IMR-90 (cell line): ENCODE measurements around the gene CYP2J2. TPM values are rescaled to one million over a fixed set of nuclear protein-coding genes. Genes with fewer than 3 reads are reported as not detected.

Experiments
- ATAC-seq: fragments of 200-7000 bp; cut with Tn5 transposase; 2 replicates; pipeline ENCODE4 v1.9.1; 2020; ENCODE audit warnings: low read depth, mild to moderate bottlenecking, moderate library complexity
- BruUV-seq: library from RNA; stranded (reverse); fragments of 400-500 nt; replicated peaks from 2 replicates; lab custom pipeline; 2021; lab: Mats Ljungman, UMichigan
- CTCF ChIA-PET: fragments of 300-600 bp; formaldehyde crosslinking; extraction: SDS; loops from one replicate; lab custom pipeline; 2021; ENCODE audit warnings: antibody characterized with exemption; lab: Yijun Ruan, JAX
- POLR2A ChIA-PET: fragments of 300-600 bp; sonication (Branson Sonifier 250); formaldehyde crosslinking; loops from one replicate; lab custom pipeline; 2022; ENCODE audit warnings: antibody characterized with exemption; ENCODE audit not compliant: unreplicated experiment; lab: Charles Lee
- DNase-seq: peaks from one replicate; pipeline ENCODE4 v3.0.0; 2013
- H2AFZ ChIP-seq: replicated peaks from 2 replicates; pipeline ENCODE3; 2013; ENCODE audit warnings: low read length, mild to moderate bottlenecking; ENCODE audit not compliant: poor library complexity
- H2AK5ac ChIP-seq: 2 replicates; pipeline ENCODE4 v1.6.1; 2013; ENCODE audit warnings: low read depth, low read length, inconsistent platforms
- H2AK9ac ChIP-seq: replicated peaks from 2 replicates; pipeline ENCODE3; 2013; ENCODE audit warnings: mild to moderate bottlenecking, low read depth, low read length, moderate library complexity; ENCODE audit not compliant: poor library complexity
- H2BK120ac ChIP-seq: 2 replicates; pipeline ENCODE4 v1.6.1; 2013; ENCODE audit warnings: low read depth, low read length, inconsistent platforms
- H2BK15ac ChIP-seq: 3 replicates; pipeline ENCODE4 v1.6.1; 2013; ENCODE audit warnings: low read depth, low read length, inconsistent platforms
- H2BK20ac ChIP-seq: 2 replicates; pipeline ENCODE4 v1.6.1; 2013; ENCODE audit warnings: low read depth, mild to moderate bottlenecking, inconsistent platforms, low read length, moderate library complexity
- H2BK5ac ChIP-seq: 2 replicates; pipeline ENCODE4 v1.6.1; 2013; ENCODE audit warnings: mild to moderate bottlenecking, low read depth, low read length, inconsistent platforms; ENCODE audit not compliant: poor library complexity, severe bottlenecking
- H3K14ac ChIP-seq: replicated peaks from 2 replicates; pipeline ENCODE4 v1.6.1; 2013; ENCODE audit warnings: low read depth, low read length, inconsistent platforms
- H3K18ac ChIP-seq: 2 replicates; pipeline ENCODE4 v1.6.1; 2013; ENCODE audit warnings: low read depth, low read length, control low read depth
- H3K23ac ChIP-seq: 2 replicates; pipeline ENCODE4 v1.6.1; 2013; ENCODE audit warnings: low read depth, low read length, inconsistent platforms
- H3K27ac ChIP-seq: 2 replicates; pipeline ENCODE4 v1.5.1; 2013; ENCODE audit warnings: mild to moderate bottlenecking, control low read depth, low read length; ENCODE audit not compliant: insufficient read depth
- H3K27me3 ChIP-seq: 2 replicates; pipeline ENCODE4 v1.6.1; 2013; ENCODE audit warnings: low read length; ENCODE audit not compliant: control insufficient read depth, insufficient read depth
- H3K36me3 ChIP-seq: 2 replicates; pipeline ENCODE4 v1.6.1; 2013; ENCODE audit warnings: low read length, mixed read lengths; ENCODE audit not compliant: control insufficient read depth, insufficient read depth
- H3K4ac ChIP-seq: 2 replicates; pipeline ENCODE4 v1.6.1; 2013; ENCODE audit warnings: low read depth, low read length, inconsistent platforms
- H3K4me1 ChIP-seq: 2 replicates; pipeline ENCODE4 v1.6.1; 2013; ENCODE audit warnings: low read length, mixed read lengths; ENCODE audit not compliant: control insufficient read depth, insufficient read depth
- H3K4me2 ChIP-seq: 2 replicates; pipeline ENCODE4 v1.6.1; 2013; ENCODE audit warnings: low read depth, mild to moderate bottlenecking, control low read depth, low read length, moderate library complexity
- H3K4me3 ChIP-seq: 2 replicates; pipeline ENCODE4 v1.5.1; 2013; ENCODE audit warnings: low read depth, mild to moderate bottlenecking, control low read depth, low read length, moderate library complexity; ENCODE audit not compliant: insufficient read depth
- H3K56ac ChIP-seq: 2 replicates; pipeline ENCODE4 v1.6.1; 2013; ENCODE audit warnings: low read length, inconsistent platforms; ENCODE audit not compliant: insufficient read depth; ENCODE audit errors: extremely low read depth
- H3K79me1 ChIP-seq, 2 experiments: 2 replicates each; pipeline ENCODE4 v1.6.1; 2013; ENCODE audit warnings: low read length in 2 of 2, inconsistent platforms in 1 of 2, low read depth in 1 of 2
- H3K9ac ChIP-seq: 2 replicates; pipeline ENCODE4 v1.6.1; 2013; ENCODE audit warnings: low read depth, low read length, control low read depth
- H3K9me1 ChIP-seq: 2 replicates; pipeline ENCODE4 v1.6.1; 2013; ENCODE audit warnings: low read length, inconsistent platforms; ENCODE audit not compliant: insufficient read depth
- H3K9me3 ChIP-seq: 2 replicates; pipeline ENCODE4 v1.6.1; 2013; ENCODE audit warnings: low read length; ENCODE audit not compliant: control insufficient read depth, insufficient read depth
- H4K20me1 ChIP-seq: 2 replicates; pipeline ENCODE4 v1.6.1; 2013; ENCODE audit warnings: low read length, inconsistent platforms; ENCODE audit not compliant: insufficient read depth
- H4K5ac ChIP-seq: 2 replicates; pipeline ENCODE4 v1.6.1; 2013; ENCODE audit warnings: mild to moderate bottlenecking, low read depth, low read length, control low read depth
- H4K8ac ChIP-seq, 2 experiments: 2 replicates each; pipeline ENCODE4 v1.6.1; 2013; ENCODE audit warnings: low read depth in 2 of 2, low read length in 2 of 2, control low read depth in 1 of 2, inconsistent platforms in 1 of 2
- H4K91ac ChIP-seq: 2 replicates; pipeline ENCODE4 v1.6.1; 2013; ENCODE audit warnings: low read depth, low read length, inconsistent platforms; ENCODE audit not compliant: insufficient read depth
- CEBPB ChIP-seq: IDR thresholded peaks from 2 replicates; pipeline ENCODE4 v1.6.1; 2012; ENCODE audit warnings: low read depth, low read length, improper control_type of control experiment
- ELK1 ChIP-seq: fragments of 150-350 bp; IDR thresholded peaks from 2 replicates; pipeline ENCODE4 v1.6.1; 2016; ENCODE audit warnings: low read depth, mild to moderate bottlenecking, low read length, moderate library complexity, borderline replicate concordance
- POLR2A ChIP-seq: IDR thresholded peaks from 2 replicates; pipeline ENCODE4 v1.6.1; 2012; ENCODE audit warnings: mild to moderate bottlenecking, low read depth, low read length
- RAD21 ChIP-seq: IDR thresholded peaks from 2 replicates; pipeline ENCODE4 v1.6.1; 2012; ENCODE audit warnings: low read length, improper control_type of control experiment
- RCOR1 ChIP-seq: IDR thresholded peaks from 2 replicates; pipeline ENCODE4 v1.6.1; 2012; ENCODE audit warnings: mild to moderate bottlenecking, low read length, improper control_type of control experiment; ENCODE audit not compliant: insufficient replicate concordance
- USF2 ChIP-seq: fragments of 150-350 bp; IDR thresholded peaks from 2 replicates; pipeline ENCODE4 v1.6.1; 2017; ENCODE audit warnings: mild to moderate bottlenecking, antibody characterized with exemption, low read length, low read depth
- WGBS, 2 experiments: methylation state at CpG; one replicate each; pipeline versions ENCODE4 v1.1.5 to v1.1.7; 2013; ENCODE audit warnings: missing lambda C conversion rate in 2 of 2; ENCODE audit not compliant: insufficient read length in 1 of 2; ENCODE audit errors: extremely low coverage in 2 of 2; 5-methylcytosine and 5-hydroxymethylcytosine counted together
- dilution Hi-C: fragments of 300-500 bp; cut with HindIII; formaldehyde crosslinking; loops from one replicate; pipeline ENCODE4 v1.14.3; 2018; ENCODE audit warnings: low sequenced_read_pairs; ENCODE audit not compliant: unreplicated experiment
- in situ Hi-C: fragments of 300-500 bp; cut with MboI; formaldehyde crosslinking; loops from 3 replicates; pipeline ENCODE4 v1.14.3; 2019; ENCODE audit warnings: low sequenced_read_pairs, inconsistent platforms, mixed read lengths
- intact Hi-C: fragments of 100-400 bp; cut with micrococcal nuclease; formaldehyde crosslinking; loops from 2 replicates; pipeline ENCODE4 v1.10.0; 2022
- polyA plus RNA-seq, 3 experiments: library from polyadenylated mRNA; depleted of rRNA; stranded (reverse); fragments of >200 nt; gene quantifications; 2 replicates each; pipeline ENCODE4 v1.2.3, GENCODE V29; 2012; ENCODE audit warnings: low replicate concordance in 1 of 3
- total RNA-seq: library from RNA; depleted of rRNA; stranded (reverse); fragments of >200 nt; gene quantifications from 2 replicates; pipeline ENCODE4 v1.2.3, GENCODE V29; 2012

The CYP2J2 gene
- total and polyA plus RNA-seq, 2 of the 4 experiments (the other 2 are of a cell fraction) = 0.18 TPM; not detected in 1

- no TSS peak for BruUV-seq
- Histone ChIP-seq H3K4me3 (no peak overlapping the region), H3K23ac (no peak overlapping the region), H4K5ac (no peak overlapping the region), H4K20me1 (no peaks in the 10 kb centered on the region), H3K9ac (no peak overlapping the region), H3K27me3 (no peaks in the 10 kb centered on the region), H4K91ac (no peak overlapping the region), H2AK5ac (no peak overlapping the region), H3K18ac (no peak overlapping the region), H2AFZ (no peak overlapping the region), H4K8ac (no peak overlapping the region), H2AK9ac (no peak overlapping the region), H3K9me3 (no peaks in the 10 kb centered on the region), H2BK120ac (no peak overlapping the region), H2BK15ac (no peak overlapping the region), H3K4me1 (no peaks in the 10 kb centered on the region), H3K4ac (no peak overlapping the region), H3K56ac (no peak overlapping the region), H2BK20ac (no peak overlapping the region), H2BK5ac (no peak overlapping the region), H3K36me3 (no peaks in the 10 kb centered on the region), H3K14ac (no peak overlapping the region), H3K79me1 (no peaks in the 10 kb centered on the region), H3K27ac (no peak overlapping the region), H3K9me1 (no peaks in the 10 kb centered on the region), H3K4me2 (no peak overlapping the region)
- POLR2A ChIA-PET = no interaction called here
- no peak for DNase-seq
- WGBS, 2 experiments = 0% methylated on average over 1 of the region's 10 CpGs; no CpG with 5 or more reads in 1 of the 2 experiments
- intact Hi-C loops = no loop called here
- dilution Hi-C loops = no loop called here
- in situ Hi-C loops = no loop called here
- no peak for ATAC-seq
- CTCF ChIA-PET = no interaction called here
- TF ChIP-seq RCOR1 (no peak), CEBPB (no peak), USF2 (no peak), ELK1 (no peak), RAD21 (no peak), POLR2A (no peak)
Observed at GRCh38 chr1:59917026-59917784, 9.4 kb downstream of the CYP2J2 start.
